ENCODE data around the gene MMS19.
"Not testable (repeated sequence)": the region's sequence is repeated elsewhere in the genome, so short reads cannot be mapped to it uniquely, and the experiment has no call there.

The MMS19 gene

DNA sequence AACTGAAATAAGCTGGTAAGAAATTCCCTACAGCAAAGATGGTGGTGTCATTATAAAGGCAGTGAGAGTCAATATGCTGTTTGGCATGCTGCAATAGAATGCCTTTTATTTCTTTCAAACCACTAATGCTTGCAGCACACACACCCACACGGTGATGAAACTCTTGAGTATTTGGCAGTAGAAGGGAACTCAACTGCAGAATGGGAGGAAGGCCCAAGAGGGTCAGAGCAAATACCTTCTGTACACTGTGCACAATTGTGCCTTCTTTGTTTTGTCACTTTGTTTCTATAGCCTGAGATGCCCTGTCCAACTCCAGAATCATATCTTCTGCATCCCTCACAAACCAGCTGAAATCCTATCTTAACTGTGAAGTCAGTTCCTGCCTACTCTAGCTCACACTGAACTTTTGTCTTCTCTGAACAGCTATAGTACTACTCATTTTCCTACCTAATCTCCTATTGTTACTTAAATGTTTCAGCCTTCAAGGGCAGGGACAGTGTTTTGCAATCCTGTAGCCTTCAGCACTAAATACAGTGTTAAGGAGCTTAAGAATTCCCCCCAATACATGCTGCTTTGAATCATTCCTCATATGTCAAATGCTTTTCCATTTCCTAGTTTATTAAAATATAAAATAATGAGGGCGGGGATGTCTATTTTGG lies 22.2 kb downstream of the MMS19 start:
- no peak overlapping the region for H3K4me3 ChIP-seq (ENCODE audit: severe bottlenecking)
- TF ChIP-seq, protein P1, sequence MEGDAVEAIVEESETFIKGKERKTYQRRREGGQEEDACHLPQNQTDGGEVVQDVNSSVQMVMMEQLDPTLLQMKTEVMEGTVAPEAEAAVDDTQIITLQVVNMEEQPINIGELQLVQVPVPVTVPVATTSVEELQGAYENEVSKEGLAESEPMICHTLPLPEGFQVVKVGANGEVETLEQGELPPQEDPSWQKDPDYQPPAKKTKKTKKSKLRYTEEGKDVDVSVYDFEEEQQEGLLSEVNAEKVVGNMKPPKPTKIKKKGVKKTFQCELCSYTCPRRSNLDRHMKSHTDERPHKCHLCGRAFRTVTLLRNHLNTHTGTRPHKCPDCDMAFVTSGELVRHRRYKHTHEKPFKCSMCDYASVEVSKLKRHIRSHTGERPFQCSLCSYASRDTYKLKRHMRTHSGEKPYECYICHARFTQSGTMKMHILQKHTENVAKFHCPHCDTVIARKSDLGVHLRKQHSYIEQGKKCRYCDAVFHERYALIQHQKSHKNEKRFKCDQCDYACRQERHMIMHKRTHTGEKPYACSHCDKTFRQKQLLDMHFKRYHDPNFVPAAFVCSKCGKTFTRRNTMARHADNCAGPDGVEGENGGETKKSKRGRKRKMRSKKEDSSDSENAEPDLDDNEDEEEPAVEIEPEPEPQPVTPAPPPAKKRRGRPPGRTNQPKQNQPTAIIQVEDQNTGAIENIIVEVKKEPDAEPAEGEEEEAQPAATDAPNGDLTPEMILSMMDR (IDR thresholded peaks at IDR 0.05; ENCODE audit: poor library complexity, severe bottlenecking): no peak
- H3K4me1 ChIP-seq (ENCODE audit: insufficient read depth, poor library complexity, severe bottlenecking): peaks cover 24% of the 10 kb centered on the region
- no peaks in the 10 kb centered on the region for H3K9me3 ChIP-seq (ENCODE audit: severe bottlenecking)
- H3K27me3 ChIP-seq (ENCODE audit: insufficient read depth, poor library complexity, severe bottlenecking): no peaks in the 10 kb centered on the region
- no peak for DNase-seq (ENCODE audit: low spot score)
- H3K27ac ChIP-seq (ENCODE audit: poor library complexity, severe bottlenecking): no peak overlapping the region
- peaks cover 98% of the 10 kb centered on the region for H3K36me3 ChIP-seq (ENCODE audit: low read depth)
- no peak for ATAC-seq (ENCODE audit: low read depth)

DNA sequence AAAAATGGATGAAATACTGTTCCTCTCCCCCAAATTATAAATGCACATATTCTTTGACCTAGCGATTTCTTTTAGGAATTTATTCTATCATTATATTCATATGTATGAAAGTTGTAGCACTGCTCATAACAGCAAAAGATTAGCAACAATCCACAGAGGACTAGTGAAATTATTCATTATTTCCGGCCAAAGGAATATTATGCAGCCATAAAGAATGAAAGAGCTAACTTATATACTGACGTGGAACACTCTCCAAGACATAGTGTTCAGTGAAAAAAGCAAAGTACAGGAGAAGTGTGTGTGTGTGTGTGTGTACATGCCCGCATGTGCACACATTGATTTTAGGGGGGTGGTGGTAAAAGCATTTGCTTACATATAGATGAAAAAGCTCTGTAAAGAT lies 23.3 kb downstream of the MMS19 start:
- DNase-seq (ENCODE audit: low spot score) (no peak), ATAC-seq (ENCODE audit: low read depth) (no peak)
- TF ChIP-seq, protein P1 (IDR thresholded peaks at IDR 0.05; ENCODE audit: poor library complexity, severe bottlenecking): no peak
- Histone ChIP-seq H3K9me3 (ENCODE audit: severe bottlenecking) (no peaks in the 10 kb centered on the region), H3K27ac (ENCODE audit: poor library complexity, severe bottlenecking) (no peak overlapping the region), H3K36me3 (ENCODE audit: low read depth) (peaks cover 100% of the 10 kb centered on the region), H3K4me3 (ENCODE audit: severe bottlenecking) (no peak overlapping the region), H3K4me1 (ENCODE audit: insufficient read depth, poor library complexity, severe bottlenecking) (peaks cover 13% of the 10 kb centered on the region), H3K27me3 (ENCODE audit: insufficient read depth, poor library complexity, severe bottlenecking) (no peaks in the 10 kb centered on the region)

DNA sequence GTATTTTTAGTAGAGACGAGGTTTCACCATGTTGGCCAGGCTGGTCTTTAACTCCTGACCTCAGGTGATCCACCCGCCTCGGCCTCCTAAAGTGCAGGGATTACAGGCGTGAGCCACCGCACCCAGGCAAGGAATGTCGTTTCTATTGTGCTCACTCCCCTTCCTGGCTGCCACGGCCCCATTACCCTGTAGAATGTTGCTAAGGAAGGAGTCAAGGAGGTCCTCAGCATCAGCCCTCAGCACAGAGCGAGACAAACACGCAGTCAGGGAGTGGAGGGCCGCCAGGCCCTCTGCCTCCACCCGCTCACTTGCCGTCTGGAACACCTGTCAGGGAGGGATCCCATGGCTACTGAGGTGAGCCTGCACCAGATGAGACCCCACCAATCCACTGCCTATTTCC lies 29.4 kb downstream of the MMS19 start:
- Histone ChIP-seq H3K4me1 (ENCODE audit: insufficient read depth, poor library complexity, severe bottlenecking) (peaks cover 18% of the 10 kb centered on the region), H3K36me3 (ENCODE audit: low read depth) (peaks cover 97% of the 10 kb centered on the region), H3K27ac (ENCODE audit: poor library complexity, severe bottlenecking) (peak overlapping the region; percentile 63)
- not testable (repeated sequence) for ATAC-seq (ENCODE audit: low read depth); H3K4me3 ChIP-seq (ENCODE audit: severe bottlenecking); DNase-seq (ENCODE audit: low spot score); H3K9me3 ChIP-seq (ENCODE audit: severe bottlenecking); H3K27me3 ChIP-seq (ENCODE audit: insufficient read depth, poor library complexity, severe bottlenecking)

DNA sequence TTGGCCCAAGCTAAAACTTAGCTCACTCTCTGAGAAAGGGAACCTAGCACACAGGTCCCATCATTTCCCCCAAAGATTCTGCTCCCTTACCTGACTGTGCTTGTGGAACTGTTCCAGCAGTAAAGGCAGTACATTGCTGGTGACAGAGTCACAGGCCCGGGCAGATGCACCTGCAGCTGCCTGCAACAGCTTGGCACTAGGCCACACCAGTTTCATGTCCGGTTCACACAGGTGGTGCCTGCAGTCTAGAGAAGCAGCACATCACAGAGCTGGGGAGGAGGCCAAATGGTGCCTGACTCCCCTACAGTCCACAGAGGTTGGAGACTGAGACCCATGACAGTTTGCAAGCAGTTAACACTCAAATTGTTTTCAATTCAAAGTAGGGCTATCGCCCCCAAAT lies 30.1 kb downstream of the MMS19 start:
- TF ChIP-seq, protein P1 (IDR thresholded peaks at IDR 0.05; ENCODE audit: poor library complexity, severe bottlenecking): no peak
- no peaks in the 10 kb centered on the region for H3K27me3 ChIP-seq (ENCODE audit: insufficient read depth, poor library complexity, severe bottlenecking)
- peak overlapping the region; percentile 63 for H3K27ac ChIP-seq (ENCODE audit: poor library complexity, severe bottlenecking)
- peak; percentile 18; the same call in 1 of the 3 replicates for ATAC-seq (ENCODE audit: low read depth)
- DNase-seq (ENCODE audit: low spot score): no peak
- no peaks in the 10 kb centered on the region for H3K9me3 ChIP-seq (ENCODE audit: severe bottlenecking)
- H3K36me3 ChIP-seq (ENCODE audit: low read depth): peaks cover 96% of the 10 kb centered on the region
- no peak overlapping the region for H3K4me3 ChIP-seq (ENCODE audit: severe bottlenecking)
- peaks cover 18% of the 10 kb centered on the region for H3K4me1 ChIP-seq (ENCODE audit: insufficient read depth, poor library complexity, severe bottlenecking)

DNA sequence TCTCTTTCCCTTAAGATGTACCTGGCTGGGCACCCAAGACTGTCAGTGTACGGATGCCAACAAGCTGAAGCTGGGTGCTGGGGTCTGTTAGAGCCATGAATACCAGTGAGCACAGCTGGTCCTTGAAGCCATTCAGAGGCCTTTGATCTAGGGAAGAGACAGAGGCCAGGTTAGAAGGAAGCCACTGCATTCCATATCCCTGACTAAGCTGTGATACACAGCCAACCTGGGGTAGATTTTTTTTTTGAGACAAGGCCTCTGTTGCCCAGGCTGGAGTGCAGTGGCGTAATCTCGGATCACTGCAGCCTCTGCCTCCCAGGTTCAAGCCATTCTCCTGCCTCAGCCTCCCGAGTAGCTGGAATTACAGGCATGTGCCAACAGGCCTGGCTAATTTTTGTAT lies 31.5 kb downstream of the MMS19 start:
- no peak overlapping the region for H3K4me3 ChIP-seq (ENCODE audit: severe bottlenecking)
- H3K36me3 ChIP-seq (ENCODE audit: low read depth): peaks cover 96% of the 10 kb centered on the region
- H3K27ac ChIP-seq (ENCODE audit: poor library complexity, severe bottlenecking): peak overlapping the region; percentile 63
- H3K9me3 ChIP-seq (ENCODE audit: severe bottlenecking): no peaks in the 10 kb centered on the region
- H3K27me3 ChIP-seq (ENCODE audit: insufficient read depth, poor library complexity, severe bottlenecking): no peaks in the 10 kb centered on the region
- ATAC-seq (ENCODE audit: low read depth): peak; percentile 65
- DNase-seq (ENCODE audit: low spot score): no peak
- H3K4me1 ChIP-seq (ENCODE audit: insufficient read depth, poor library complexity, severe bottlenecking): peaks cover 18% of the 10 kb centered on the region
- TF ChIP-seq, protein P1 (IDR thresholded peaks at IDR 0.05; ENCODE audit: poor library complexity, severe bottlenecking): no peak
